K562 (cell line): ENCODE results near the gene FANK1. TPM values are rescaled to one million over a fixed set of nuclear protein-coding genes. Genes with fewer than 3 reads are reported as not detected.

Experiments used
- ATAC-seq: fragments of 200-7000 bp; cut with Tn5 transposase; 3 replicates; pipeline ENCODE4 v1.9.1; 2020; ENCODE audit warnings: moderate library complexity
- BruUV-seq: library from RNA; stranded (reverse); fragments of 400-500 nt; replicated peaks from 2 replicates; lab custom pipeline; 2021; lab: Mats Ljungman, UMichigan
- CTCF ChIA-PET: fragments of 300-600 bp; formaldehyde crosslinking; extraction: SDS; loops from one replicate; lab custom pipeline; 2021; ENCODE audit warnings: low intra/inter-chr PET ratio; lab: Yijun Ruan, JAX
- POLR2A ChIA-PET: fragments of 300-600, 350-650 bp; sonication (Branson Sonifier 250); formaldehyde crosslinking; extraction: SDS; loops from one replicate; lab custom pipeline; 2021; ENCODE audit warnings: antibody characterized with exemption, inconsistent platforms; lab: Yijun Ruan, JAX
- DNase-seq, 4 experiments: peaks; one replicate each; pipeline versions ENCODE4 v3.0.0 to v3.0.0-alpha.2; 2011 to 2018; ENCODE audit warnings: low spot score in 3 of 4, mixed read lengths in 3 of 4; ENCODE audit errors: extremely low read depth in 1 of 4
- FAIRE-seq: peaks from 2 replicates; lab custom pipeline; 2011; peaks lifted over from hg19 to GRCh38; lab: Jason Lieb, UNC
- H2AFZ ChIP-seq: 2 replicates; pipeline ENCODE4 v1.6.0; 2011; ENCODE audit warnings: low read depth, low read length, control low read depth, inconsistent platforms
- H3K27ac ChIP-seq: fragments of 200-600 bp; 3 replicates; pipeline ENCODE4 v1.8.0; 2011; ENCODE audit warnings: low read depth, mild to moderate bottlenecking, control low read depth, inconsistent platforms, low read length, moderate library complexity, mixed read lengths; ENCODE audit errors: extremely low read depth
- H3K27me3 ChIP-seq, 2 experiments: fragments of 300-600 bp in 1 of 2; 2 replicates in 1 of 2; 3 replicates in 1 of 2; pipeline versions ENCODE4 v1.6.0 to v1.8.0; 2011; ENCODE audit warnings: inconsistent platforms in 2 of 2, low read length in 2 of 2, mild to moderate bottlenecking in 1 of 2, mixed read lengths in 1 of 2, moderate library complexity in 1 of 2; ENCODE audit not compliant: control insufficient read depth in 2 of 2, insufficient read depth in 2 of 2
- H3K36me3 ChIP-seq: fragments of 300-600 bp; 3 replicates; pipeline ENCODE4 v1.8.0; 2011; ENCODE audit warnings: mild to moderate bottlenecking, low read length, inconsistent platforms; ENCODE audit not compliant: control insufficient read depth, insufficient read depth
- H3K4me1 ChIP-seq, 2 experiments: fragments of 200-600 bp in 1 of 2; replicated peaks in 1 of 2; 2 replicates in 1 of 2; 3 replicates in 1 of 2; pipeline versions ENCODE4 v1.5.1 to v1.8.0; 2011; ENCODE audit warnings: inconsistent platforms in 2 of 2, low read length in 2 of 2, mild to moderate bottlenecking in 1 of 2, mixed read lengths in 1 of 2, moderate library complexity in 1 of 2; ENCODE audit not compliant: control insufficient read depth in 2 of 2, insufficient read depth in 2 of 2
- H3K4me2 ChIP-seq: 2 replicates; pipeline ENCODE4 v1.6.1; 2011; ENCODE audit warnings: low read length, control low read depth, inconsistent platforms, mixed read lengths; ENCODE audit not compliant: insufficient read depth
- H3K4me3 ChIP-seq: fragments of 200-600 bp; sonication (generic), shearing (Covaris generic); 2 replicates; pipeline ENCODE4 v1.5.1; 2016; ENCODE audit warnings: control low read depth, inconsistent platforms
- H3K79me2 ChIP-seq: fragments of 200-600 bp; 3 replicates; pipeline ENCODE4 v1.8.0; 2011; ENCODE audit warnings: low read length, inconsistent platforms; ENCODE audit not compliant: control insufficient read depth, insufficient read depth
- H3K9ac ChIP-seq, 2 experiments: 2 replicates each; pipeline versions ENCODE4 v1.6.0 to v1.6.1; 2011; ENCODE audit warnings: low read depth in 2 of 2, low read length in 2 of 2, control low read depth in 1 of 2, inconsistent platforms in 1 of 2, mild to moderate bottlenecking in 1 of 2, mixed read lengths in 1 of 2; ENCODE audit not compliant: insufficient read depth in 1 of 2
- H3K9me1 ChIP-seq: one replicate; pipeline ENCODE4 v1.6.0; 2011; ENCODE audit warnings: inconsistent platforms, mild to moderate bottlenecking, low read length, moderate library complexity; ENCODE audit not compliant: control insufficient read depth, insufficient read depth
- H3K9me3 ChIP-seq: replicated peaks from 2 replicates; pipeline ENCODE4 v1.5.1; 2011; ENCODE audit warnings: low read depth, low read length, inconsistent platforms; ENCODE audit not compliant: control insufficient read depth, insufficient read depth
- H4K20me1 ChIP-seq: replicated peaks from 2 replicates; pipeline ENCODE4 v1.6.1; 2011; ENCODE audit warnings: low read length, inconsistent platforms, mixed read lengths; ENCODE audit not compliant: control insufficient read depth, insufficient read depth
- ASH1L ChIP-seq: fragments of 450-650 bp; IDR thresholded peaks from 2 replicates; pipeline ENCODE4 v1.6.1; 2018; ENCODE audit warnings: borderline replicate concordance, mild to moderate bottlenecking, low read depth; ENCODE audit not compliant: partially characterized antibody
- HSF4 ChIP-seq: fragments of 250-450 bp; sonication (Bioruptor Pico); IDR thresholded peaks from 2 replicates; pipeline ENCODE4 v2.1.2; 2022; ENCODE audit warnings: mild to moderate bottlenecking, moderate library complexity, borderline replicate concordance
- LEF1 ChIP-seq: fragments of 450-650 bp; IDR thresholded peaks from 2 replicates; pipeline ENCODE4 v1.6.1; 2016; ENCODE audit warnings: mild to moderate bottlenecking
- MCM5 ChIP-seq: fragments of 450-650 bp; IDR thresholded peaks from 2 replicates; pipeline ENCODE4 v1.6.1; 2016; ENCODE audit warnings: low read depth
- WGBS: fragments of 100-300 bp; shearing (Covaris generic); methylation state at CpG from one replicate; pipeline ENCODE4 v1.1.6; 2016; ENCODE audit warnings: low coverage, mixed read lengths; ENCODE audit not compliant: insufficient coverage; ENCODE audit errors: missing lambda C conversion rate; 5-methylcytosine and 5-hydroxymethylcytosine counted together
- in situ Hi-C: fragments of 300-500 bp; cut with MboI; formaldehyde crosslinking; loops from 4 replicates; pipeline ENCODE4 v1.15.0; 2018; ENCODE audit warnings: inconsistent platforms, mixed read lengths
- intact Hi-C: fragments of 100-400 bp; cut with micrococcal nuclease; formaldehyde crosslinking; loops from 2 replicates; pipeline ENCODE4 v1.14.2; 2022
- polyA plus RNA-seq, 8 experiments: library from polyadenylated mRNA; depleted of rRNA in 4 of 8; stranded (reverse) in 5 of 8; unstranded in 3 of 8; fragments of >200 nt; fragmentation: Nextera tagmentation in 2 of 8; fragmentation: Illumina TruSeq in 1 of 8; extraction: Ambion mirVana in 2 of 8; extraction: Trizol in 1 of 8; gene quantifications; 2 replicates each; pipeline versions ENCODE4 v1.2.1 to v1.2.3, GENCODE V29; 2011 to 2014; ENCODE audit warnings: inconsistent platforms in 1 of 8, missing spikeins in 1 of 8
- total RNA-seq, 7 experiments: library from RNA; depleted of rRNA in 6 of 7; stranded (reverse); fragments of >200 nt in 6 of 7; fragmentation: Illumina TruSeq in 2 of 7; extraction: Trizol in 2 of 7; gene quantifications; 2 replicates each; pipeline versions ENCODE4 v1.2.1 to v1.2.3, GENCODE V29; 2011 to 2021; ENCODE audit warnings: low replicate concordance in 1 of 7
- TF ChIP-seq, protein P1 (sequence below): fragments of 250-450 bp; sonication (Bioruptor Pico); IDR thresholded peaks from 2 replicates; pipeline ENCODE4 v1.4.0; 2020; ENCODE audit warnings: mild to moderate bottlenecking, moderate library complexity

The FANK1 gene
- total and polyA plus RNA-seq, 9 of the 15 experiments (the other 6 are each of a cell fraction or from before 2014, with no cell fraction given), result 0.11 to 2.3 (median 0.51) TPM; not detected in 1

GRCh38 chr10:125940515-125940914 lies 44.2 kb downstream of the FANK1 start:
- Histone ChIP-seq H3K4me2 (no peak overlapping the region), H3K36me3 (no peaks in the 10 kb centered on the region), H3K4me3 (no peak overlapping the region), H3K27ac (no peak overlapping the region), H3K27me3 (peaks cover 2 to 10% of the 10 kb centered on the region in 2 experiments; a peak in 3 of 5 replicates), H3K9ac (no peak overlapping the region), H3K4me1 (no peaks in the 10 kb centered on the region), H4K20me1 (no peaks in the 10 kb centered on the region)
- CTCF ChIA-PET, result no interaction called here
- intact Hi-C loops (no loop called here), in situ Hi-C loops (no loop called here)
- POLR2A ChIA-PET, result no interaction called here
- TF ChIP-seq LEF1 (no peak), HSF4 (CRISPR knock-in tag) (no peak), ASH1L (no peak), MCM5 (no peak)
- TF ChIP-seq, protein P1, sequence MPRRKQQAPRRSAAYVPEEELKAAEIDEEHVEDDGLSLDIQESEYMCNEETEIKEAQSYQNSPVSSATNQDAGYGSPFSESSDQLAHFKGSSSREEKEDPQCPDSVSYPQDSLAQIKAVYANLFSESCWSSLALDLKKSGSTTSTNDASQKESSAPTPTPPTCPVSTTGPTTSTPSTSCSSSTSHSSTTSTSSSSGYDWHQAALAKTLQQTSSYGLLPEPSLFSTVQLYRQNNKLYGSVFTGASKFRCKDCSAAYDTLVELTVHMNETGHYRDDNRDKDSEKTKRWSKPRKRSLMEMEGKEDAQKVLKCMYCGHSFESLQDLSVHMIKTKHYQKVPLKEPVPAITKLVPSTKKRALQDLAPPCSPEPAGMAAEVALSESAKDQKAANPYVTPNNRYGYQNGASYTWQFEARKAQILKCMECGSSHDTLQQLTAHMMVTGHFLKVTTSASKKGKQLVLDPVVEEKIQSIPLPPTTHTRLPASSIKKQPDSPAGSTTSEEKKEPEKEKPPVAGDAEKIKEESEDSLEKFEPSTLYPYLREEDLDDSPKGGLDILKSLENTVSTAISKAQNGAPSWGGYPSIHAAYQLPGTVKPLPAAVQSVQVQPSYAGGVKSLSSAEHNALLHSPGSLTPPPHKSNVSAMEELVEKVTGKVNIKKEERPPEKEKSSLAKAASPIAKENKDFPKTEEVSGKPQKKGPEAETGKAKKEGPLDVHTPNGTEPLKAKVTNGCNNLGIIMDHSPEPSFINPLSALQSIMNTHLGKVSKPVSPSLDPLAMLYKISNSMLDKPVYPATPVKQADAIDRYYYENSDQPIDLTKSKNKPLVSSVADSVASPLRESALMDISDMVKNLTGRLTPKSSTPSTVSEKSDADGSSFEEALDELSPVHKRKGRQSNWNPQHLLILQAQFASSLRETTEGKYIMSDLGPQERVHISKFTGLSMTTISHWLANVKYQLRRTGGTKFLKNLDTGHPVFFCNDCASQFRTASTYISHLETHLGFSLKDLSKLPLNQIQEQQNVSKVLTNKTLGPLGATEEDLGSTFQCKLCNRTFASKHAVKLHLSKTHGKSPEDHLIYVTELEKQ (CRISPR knock-in tag), result no peak
- TF ChIP-seq, all 486 proteins: peak for 0
- no peak for ATAC-seq
- 0% methylated on average over 7 of the region's 13 CpGs for WGBS
- no TSS peak for BruUV-seq
- no peak for DNase-seq
- Histone ChIP-seq H3K9me1 (no peaks in the 10 kb centered on the region), H3K9me3 (no peaks in the 10 kb centered on the region), H3K79me2 (no peaks in the 10 kb centered on the region), H2AFZ (no peak overlapping the region)
- no peak for FAIRE-seq
